DND-41 (cell line): Measurements from ENCODE around the gene SPSB1.

Experiments used
- ATAC-seq: fragments of 200-7000 bp; cut with Tn5 transposase; 3 replicates; pipeline ENCODE4 v1.9.1; 2021; ENCODE audit warnings: low read depth; ENCODE audit not compliant: insufficient read depth
- DNase-seq: peaks from one replicate; pipeline ENCODE4 v3.0.0-alpha.2; 2020
- H2AFZ ChIP-seq: 2 replicates; pipeline ENCODE4 v1.6.0; 2012; ENCODE audit warnings: low read depth, low read length
- H3K27ac ChIP-seq: 2 replicates; pipeline ENCODE4 v1.5.1; 2012; ENCODE audit warnings: low read length, inconsistent platforms
- H3K27me3 ChIP-seq: fragments of 200-600 bp; sonication (generic); 2 replicates; pipeline ENCODE4 v1.6.0; 2012; ENCODE audit warnings: low read length, mild to moderate bottlenecking, inconsistent platforms; ENCODE audit not compliant: insufficient read depth, poor library complexity
- H3K36me3 ChIP-seq: 2 replicates; pipeline ENCODE4 v1.5.1; 2012; ENCODE audit warnings: low read length, inconsistent platforms; ENCODE audit not compliant: insufficient read depth
- H3K4me1 ChIP-seq: 2 replicates; pipeline ENCODE4 v1.5.1; 2012; ENCODE audit warnings: mild to moderate bottlenecking, low read length; ENCODE audit not compliant: insufficient read depth
- H3K4me2 ChIP-seq: 2 replicates; pipeline ENCODE4 v1.6.0; 2012; ENCODE audit warnings: mild to moderate bottlenecking, moderate library complexity, low read length, inconsistent platforms; ENCODE audit not compliant: insufficient read depth
- H3K4me3 ChIP-seq, 2 experiments: fragments of 200-600 bp in 1 of 2; shearing (Covaris generic) in 1 of 2; 2 replicates each; pipeline ENCODE4 v1.5.1; 2012 to 2016; ENCODE audit warnings: inconsistent platforms in 2 of 2, low read length in 2 of 2, mild to moderate bottlenecking in 2 of 2, low read depth in 1 of 2, moderate library complexity in 1 of 2
- H3K79me2 ChIP-seq: 2 replicates; pipeline ENCODE4 v1.6.0; 2012; ENCODE audit warnings: low read length, inconsistent platforms; ENCODE audit not compliant: insufficient read depth
- H3K9ac ChIP-seq: 2 replicates; pipeline ENCODE4 v1.6.0; 2012; ENCODE audit warnings: low read depth, mild to moderate bottlenecking, inconsistent platforms, low read length, moderate library complexity
- H3K9me3 ChIP-seq: 2 replicates; pipeline ENCODE4 v1.5.1; 2012; ENCODE audit warnings: low read length, moderate library complexity, mild to moderate bottlenecking, inconsistent platforms; ENCODE audit not compliant: insufficient read depth, severe bottlenecking
- H4K20me1 ChIP-seq: 2 replicates; pipeline ENCODE4 v1.6.0; 2012; ENCODE audit warnings: low read length; ENCODE audit not compliant: insufficient read depth
- EZH2 ChIP-seq: IDR thresholded peaks from 3 replicates; pipeline ENCODE4 v1.6.1; 2012; ENCODE audit warnings: borderline replicate concordance, low read depth, mild to moderate bottlenecking, moderate library complexity, low read length, inconsistent platforms; ENCODE audit not compliant: severe bottlenecking
- TF ChIP-seq, protein P1 (sequence below): IDR thresholded peaks from 2 replicates; pipeline ENCODE4 v1.5.1; 2012; ENCODE audit warnings: borderline replicate concordance, low read length, moderate library complexity, mild to moderate bottlenecking; ENCODE audit not compliant: poor library complexity, severe bottlenecking; ENCODE audit errors: extremely low read depth

SPSB1 gene

DNA sequence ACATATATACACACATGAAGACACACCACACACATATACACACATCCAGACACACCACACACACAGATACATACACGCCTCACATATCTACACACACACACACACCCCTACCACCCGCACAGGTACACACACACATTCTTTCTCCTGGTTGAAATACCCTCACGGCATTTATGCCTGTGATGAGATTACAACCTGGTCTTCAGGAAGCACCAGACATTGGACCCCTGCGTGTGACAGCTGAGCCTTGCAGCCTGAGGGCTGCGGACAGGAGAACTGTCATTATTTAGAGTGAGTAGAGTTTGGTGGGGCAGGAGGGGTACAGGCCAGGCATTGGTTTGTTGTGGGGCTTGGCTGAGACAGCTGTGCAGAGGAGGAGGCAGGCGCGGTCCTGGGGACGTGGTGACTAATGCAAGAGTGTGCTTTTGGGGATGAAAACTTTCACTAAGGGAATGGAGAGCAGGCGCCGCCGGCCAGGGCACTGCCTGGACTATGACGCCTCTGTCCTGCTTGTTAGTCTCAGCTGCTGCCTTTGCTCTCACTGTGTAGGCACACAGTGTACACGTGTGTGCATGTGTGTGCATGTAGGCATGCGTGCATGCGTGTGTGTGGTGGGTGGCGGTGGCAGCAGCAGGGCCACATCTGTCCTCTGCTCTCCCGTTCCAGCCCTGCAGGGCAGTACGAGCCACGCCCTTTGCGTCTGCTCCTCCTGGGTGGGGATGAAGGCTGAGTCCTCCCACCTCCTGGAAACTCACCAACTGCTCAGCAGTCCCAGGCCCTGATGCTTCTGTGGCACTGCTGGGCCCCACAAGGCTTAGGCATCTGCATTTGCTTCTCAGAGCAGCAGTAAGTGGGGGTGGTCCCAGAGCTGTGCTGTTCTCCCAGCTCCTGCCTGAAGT lies 57.6 kb downstream of the SPSB1 start:
- no peak overlapping the region for H3K4me2 ChIP-seq
- H3K9me3 ChIP-seq = no peaks in the 10 kb centered on the region
- H3K27me3 ChIP-seq = no peaks in the 10 kb centered on the region
- peaks cover 99% of the 10 kb centered on the region for H3K79me2 ChIP-seq
- peaks cover 97% of the 10 kb centered on the region for H4K20me1 ChIP-seq
- H3K4me3 ChIP-seq = no peak overlapping the region
- ATAC-seq (no peak), DNase-seq (no peak)
- H3K9ac ChIP-seq = no peak overlapping the region
- peak overlapping the region; percentile 38; the same call in 1 of the 2 replicates for H3K27ac ChIP-seq
- H2AFZ ChIP-seq = no peak overlapping the region
- H3K36me3 ChIP-seq = peaks cover 38% of the 10 kb centered on the region
- no peak for TF ChIP-seq EZH2
- TF ChIP-seq, protein P1, sequence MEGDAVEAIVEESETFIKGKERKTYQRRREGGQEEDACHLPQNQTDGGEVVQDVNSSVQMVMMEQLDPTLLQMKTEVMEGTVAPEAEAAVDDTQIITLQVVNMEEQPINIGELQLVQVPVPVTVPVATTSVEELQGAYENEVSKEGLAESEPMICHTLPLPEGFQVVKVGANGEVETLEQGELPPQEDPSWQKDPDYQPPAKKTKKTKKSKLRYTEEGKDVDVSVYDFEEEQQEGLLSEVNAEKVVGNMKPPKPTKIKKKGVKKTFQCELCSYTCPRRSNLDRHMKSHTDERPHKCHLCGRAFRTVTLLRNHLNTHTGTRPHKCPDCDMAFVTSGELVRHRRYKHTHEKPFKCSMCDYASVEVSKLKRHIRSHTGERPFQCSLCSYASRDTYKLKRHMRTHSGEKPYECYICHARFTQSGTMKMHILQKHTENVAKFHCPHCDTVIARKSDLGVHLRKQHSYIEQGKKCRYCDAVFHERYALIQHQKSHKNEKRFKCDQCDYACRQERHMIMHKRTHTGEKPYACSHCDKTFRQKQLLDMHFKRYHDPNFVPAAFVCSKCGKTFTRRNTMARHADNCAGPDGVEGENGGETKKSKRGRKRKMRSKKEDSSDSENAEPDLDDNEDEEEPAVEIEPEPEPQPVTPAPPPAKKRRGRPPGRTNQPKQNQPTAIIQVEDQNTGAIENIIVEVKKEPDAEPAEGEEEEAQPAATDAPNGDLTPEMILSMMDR = no peak
- no peaks in the 10 kb centered on the region for H3K4me1 ChIP-seq

- Histone ChIP-seq H3K27me3 (no peaks in the 10 kb centered on the region), H3K79me2 (peaks cover 99% of the 10 kb centered on the region), H3K27ac (no peak overlapping the region), H3K9me3 (no peaks in the 10 kb centered on the region), H3K36me3 (peaks cover 45% of the 10 kb centered on the region), H3K4me2 (no peak overlapping the region), H4K20me1 (peaks cover 97% of the 10 kb centered on the region), H3K4me1 (no peaks in the 10 kb centered on the region), H3K9ac (no peak overlapping the region), H3K4me3 (no peak overlapping the region), H2AFZ (no peak overlapping the region)
- DNase-seq (no peak), ATAC-seq (no peak)
- TF ChIP-seq EZH2 = no peak
- TF ChIP-seq, protein P1 = no peak
Observed at GRCh38 chr1:9350960-9351359, 58.3 kb downstream of the SPSB1 start.

- H3K4me3 ChIP-seq = no peak overlapping the region
- H2AFZ ChIP-seq = no peak overlapping the region
- H3K27ac ChIP-seq = no peak overlapping the region
- H3K36me3 ChIP-seq = peaks cover 53% of the 10 kb centered on the region
- DNase-seq = no peak
- no peak for ATAC-seq
- peaks cover 97% of the 10 kb centered on the region for H4K20me1 ChIP-seq
- H3K79me2 ChIP-seq = peaks cover 99% of the 10 kb centered on the region
- TF ChIP-seq EZH2 = no peak
- TF ChIP-seq, protein P1 = no peak
- no peak overlapping the region for H3K4me2 ChIP-seq
- H3K4me1 ChIP-seq = no peaks in the 10 kb centered on the region
- H3K27me3 ChIP-seq = no peaks in the 10 kb centered on the region
- H3K9me3 ChIP-seq = no peaks in the 10 kb centered on the region
- H3K9ac ChIP-seq = no peak overlapping the region
Observed at GRCh38 chr1:9351654-9352271, 59.1 kb downstream of the SPSB1 start.
